COLO829 (cell line): ENCODE data around the gene MLLT3.

Experiments used
- DNase-seq: peaks from one replicate; pipeline ENCODE4 v3.0.0; 2012; ENCODE audit warnings: low spot score

The MLLT3 gene

GRCh38 chr9:20508242-20508641, 114.1 kb downstream of the MLLT3 start:
- DNase-seq, result no peak

DNA sequence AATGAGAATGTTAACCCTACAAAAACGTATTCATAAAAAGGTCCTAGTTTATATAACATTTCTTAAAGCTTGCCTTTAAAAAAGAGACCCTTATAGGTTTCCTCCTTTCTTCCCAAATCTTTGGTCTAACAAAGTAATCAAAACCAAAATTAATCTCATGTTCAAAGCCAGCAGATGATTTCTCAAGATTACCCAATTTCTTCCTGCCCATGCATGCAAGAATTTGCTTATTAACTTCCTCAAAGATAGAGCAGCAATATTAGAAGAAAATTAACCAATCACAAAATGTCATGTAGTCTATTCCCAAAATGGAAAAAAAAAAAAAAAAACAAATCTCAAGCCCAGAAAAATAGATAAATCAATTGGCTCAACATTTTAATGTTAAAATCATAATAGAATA, 114.9 kb downstream of the MLLT3 start:
- DNase-seq, result no peak

GRCh38 chr9:20506099-20506900, 116.0 kb downstream of the MLLT3 start:
- DNase-seq, result peak; percentile 2

DNA sequence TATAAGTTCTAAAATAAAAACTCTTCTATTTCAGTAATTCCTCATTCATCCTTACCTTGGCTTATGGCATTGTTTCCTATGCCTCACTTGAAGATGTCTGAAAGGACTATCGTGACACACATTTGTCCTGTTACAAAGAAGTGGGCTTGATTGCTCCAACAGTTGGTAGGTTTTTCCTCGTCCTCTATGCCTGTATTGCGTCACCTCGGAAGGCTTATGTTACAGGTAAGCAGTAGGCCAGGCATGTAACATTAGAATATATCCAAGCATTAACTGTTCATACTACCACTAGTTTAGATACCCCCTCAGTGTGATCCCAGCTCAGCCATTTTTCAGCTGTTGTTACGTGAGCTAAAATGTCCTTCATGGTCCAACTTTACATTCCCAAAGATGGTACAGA, 116.7 kb downstream of the MLLT3 start:
- DNase-seq, result no peak

GRCh38 chr9:20504930-20505329, 117.4 kb downstream of the MLLT3 start:
- no peak for DNase-seq

DNA sequence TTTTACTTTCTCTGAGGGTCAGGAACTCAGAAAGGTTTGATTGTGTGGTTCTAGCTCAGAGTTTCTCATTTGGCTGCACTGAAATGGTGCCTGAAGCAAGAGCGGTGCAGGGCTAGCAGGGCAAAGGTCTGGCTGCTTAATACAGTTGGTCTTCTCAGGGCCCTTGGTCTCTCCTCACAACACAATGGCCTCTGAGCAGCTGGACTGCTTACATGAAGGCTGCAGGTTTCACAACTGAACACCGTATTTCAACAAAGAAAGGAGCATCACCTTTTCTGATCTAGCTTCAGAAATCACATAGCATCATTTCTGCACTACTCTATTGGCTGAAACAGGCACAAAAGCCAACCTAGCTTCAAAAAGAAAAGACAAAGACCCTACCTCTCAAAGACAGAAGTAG, 122.2 kb downstream of the MLLT3 start:
- no peak for DNase-seq

DNA sequence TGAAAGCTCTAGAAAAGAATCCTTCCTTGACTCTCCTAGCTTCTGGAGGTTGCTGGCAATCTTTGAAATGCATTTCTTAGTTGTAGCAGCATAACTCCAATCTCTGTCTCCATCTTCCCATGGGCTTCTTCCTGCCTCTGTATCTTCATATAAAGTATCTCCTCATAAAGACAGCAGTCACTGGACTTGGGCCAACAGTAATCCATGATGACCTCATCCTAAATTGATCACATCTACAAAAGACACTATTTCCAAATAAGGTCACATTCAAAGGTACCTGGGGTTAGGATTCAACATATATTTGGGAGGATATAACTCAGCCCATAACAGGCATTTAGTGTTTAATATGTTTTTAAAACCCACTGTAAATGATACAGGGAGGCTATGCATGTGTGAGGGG, 123.3 kb downstream of the MLLT3 start:
- no peak for DNase-seq

DNA sequence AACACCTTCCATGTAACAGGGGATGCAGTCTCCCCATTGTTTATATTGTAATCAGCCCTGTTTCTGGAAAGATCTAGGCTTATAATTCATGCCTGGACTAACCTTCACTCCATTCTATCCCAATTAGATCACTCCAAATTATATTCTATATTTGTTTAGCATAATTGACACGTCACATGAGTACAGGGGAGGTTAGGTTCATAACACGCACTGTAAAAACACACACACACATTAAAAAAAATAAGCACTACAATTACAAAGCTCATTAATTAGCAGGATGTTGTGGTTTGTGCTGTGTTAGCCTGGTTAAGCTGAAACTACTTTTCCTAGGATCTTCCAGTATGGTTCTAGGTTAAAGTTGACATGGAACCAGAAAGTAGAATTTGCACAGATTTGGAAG, 126.0 kb downstream of the MLLT3 start:
- no peak for DNase-seq

DNA sequence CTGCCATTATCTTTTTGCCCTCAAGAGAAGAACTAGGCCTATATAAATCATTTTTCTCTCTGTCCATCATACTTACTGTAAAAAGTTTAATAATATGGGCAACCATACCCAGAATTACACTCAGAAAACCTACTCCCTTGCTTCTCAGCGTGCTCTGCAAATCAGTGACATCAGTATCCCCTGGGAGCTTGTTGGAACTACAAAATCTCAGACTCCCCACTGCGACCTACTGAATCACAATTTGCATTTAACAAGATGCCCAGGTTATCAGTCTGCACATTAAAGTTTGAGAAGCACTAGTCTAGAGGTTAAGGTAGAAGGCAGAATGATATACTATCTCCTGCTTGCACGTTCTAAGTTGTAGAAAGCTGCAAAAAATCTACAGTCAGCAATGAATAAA, 127.2 kb downstream of the MLLT3 start:
- no peak for DNase-seq

DNA sequence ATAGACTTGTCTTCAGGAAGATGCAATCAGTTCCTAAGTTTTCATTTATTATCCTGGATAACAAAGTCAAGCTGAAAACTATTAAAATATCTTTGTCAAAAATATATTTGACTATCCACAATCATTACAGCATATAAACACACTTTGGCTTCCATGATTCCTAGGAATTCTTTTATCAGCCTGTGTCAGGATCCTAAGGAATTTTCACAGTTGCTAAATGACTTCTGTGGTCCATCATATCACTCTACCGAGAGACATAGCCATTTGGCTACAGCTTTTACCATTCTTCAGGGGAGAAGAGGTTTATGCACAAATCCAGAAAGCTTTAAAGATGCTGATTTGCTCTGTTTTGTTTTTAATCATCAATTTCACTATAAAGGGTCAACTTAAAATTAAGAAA, 128.3 kb downstream of the MLLT3 start:
- no peak for DNase-seq

- no peak for DNase-seq
Measured at GRCh38 chr9:20492772-20493171, 129.5 kb downstream of the MLLT3 start.

DNA sequence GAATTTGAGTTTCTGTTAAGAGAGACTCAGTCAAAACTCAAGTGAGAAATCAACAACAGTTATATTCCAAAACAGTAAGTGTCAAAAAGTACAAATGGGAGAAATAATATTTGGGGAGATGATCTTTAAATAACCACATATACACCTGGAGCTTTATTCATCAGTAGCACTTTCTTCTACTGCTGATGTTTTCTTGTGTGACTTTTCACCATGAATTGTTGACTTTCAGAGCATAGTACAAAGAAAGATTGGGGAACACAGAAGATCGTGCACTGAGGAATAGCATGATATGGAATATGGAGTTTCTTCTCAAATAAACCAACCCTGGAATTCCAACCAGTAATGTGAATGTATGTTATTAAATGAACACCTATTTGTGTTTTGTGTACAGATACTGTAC, 130.7 kb downstream of the MLLT3 start:
- no peak for DNase-seq

GRCh38 chr9:20490246-20490834, 132.0 kb downstream of the MLLT3 start:
- DNase-seq, result no peak

GRCh38 chr9:20488691-20489090, 133.6 kb downstream of the MLLT3 start:
- DNase-seq, result no peak

DNA sequence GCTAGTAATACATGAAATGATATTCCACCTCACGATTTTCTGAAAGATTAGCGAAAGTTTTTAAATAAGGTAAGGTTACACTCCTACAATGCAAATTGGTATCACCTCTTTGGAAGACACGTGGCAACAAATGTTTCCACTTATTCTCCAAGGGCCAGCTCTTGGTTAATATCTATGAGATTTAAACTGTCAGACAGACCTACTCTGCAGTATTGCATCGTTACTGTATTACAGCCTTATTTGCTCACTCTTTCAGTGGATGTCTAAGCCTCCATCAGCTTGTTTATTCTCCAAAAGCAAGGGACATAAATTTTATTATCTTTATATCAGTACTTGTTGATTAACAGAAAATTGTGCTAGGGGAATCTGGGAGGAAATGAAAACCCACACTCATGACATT, 135.7 kb downstream of the MLLT3 start:
- no peak for DNase-seq

GRCh38 chr9:20481437-20481836, 140.9 kb downstream of the MLLT3 start:
- DNase-seq, result no peak

- DNase-seq, result no peak
Measured at GRCh38 chr9:20480249-20480648, 142.1 kb downstream of the MLLT3 start.

- DNase-seq, result no peak
Measured at GRCh38 chr9:20479419-20480155, 142.7 kb downstream of the MLLT3 start.

DNA sequence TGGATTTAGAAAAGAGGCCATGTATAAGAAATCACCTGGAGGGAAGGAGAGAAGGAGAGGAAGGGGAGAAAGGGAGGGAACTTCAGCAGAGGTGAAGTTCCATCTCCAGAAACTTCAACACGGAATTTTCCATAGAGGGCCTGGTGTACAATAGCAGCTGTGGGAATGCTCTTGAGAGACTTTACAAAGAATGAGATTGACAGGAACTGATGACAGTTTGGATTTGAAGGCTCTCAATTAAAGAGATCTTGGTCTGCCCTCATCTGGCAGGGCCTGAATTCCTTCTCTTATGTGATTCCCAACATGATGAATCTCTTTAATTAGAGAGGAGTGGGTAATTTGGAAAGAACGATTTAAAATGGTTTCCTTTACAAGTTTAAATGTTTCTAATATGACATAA, 143.5 kb downstream of the MLLT3 start:
- no peak for DNase-seq

GRCh38 chr9:20477940-20478620, 144.2 kb downstream of the MLLT3 start:
- no peak for DNase-seq

DNA sequence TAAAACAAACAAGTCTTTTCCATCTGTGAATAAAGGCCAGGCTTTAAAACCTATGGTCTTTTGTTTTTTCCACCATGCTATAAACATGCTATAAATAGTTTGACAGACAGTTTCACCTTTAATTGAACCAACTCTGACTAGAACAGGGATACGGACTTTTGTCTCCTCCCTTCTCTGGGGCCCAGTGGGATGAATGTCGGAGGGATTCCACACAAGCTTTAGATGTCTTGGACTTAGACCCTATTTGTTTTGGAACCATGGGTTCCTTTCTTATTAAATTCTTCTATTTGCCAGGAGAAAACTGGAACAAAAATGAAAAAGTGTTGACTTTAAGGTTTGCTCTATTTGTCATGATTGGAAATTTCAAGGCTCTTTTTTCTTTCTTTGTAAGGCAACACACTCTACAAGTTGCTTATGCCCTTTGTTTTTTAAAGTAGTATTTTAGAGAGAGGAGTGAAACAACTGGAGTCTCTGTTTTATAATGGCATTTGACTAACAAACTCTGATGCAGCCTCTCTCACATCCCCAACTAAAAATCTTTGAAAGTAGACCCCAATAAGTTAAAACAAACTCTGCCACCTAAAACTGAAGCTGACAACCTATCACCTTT, 145.3 kb downstream of the MLLT3 start:
- DNase-seq, result no peak

- DNase-seq, result no peak
Measured at GRCh38 chr9:20474496-20474895, 147.8 kb downstream of the MLLT3 start.
